ENCODE data around the gene IGF1R.

IGF1R gene

DNA sequence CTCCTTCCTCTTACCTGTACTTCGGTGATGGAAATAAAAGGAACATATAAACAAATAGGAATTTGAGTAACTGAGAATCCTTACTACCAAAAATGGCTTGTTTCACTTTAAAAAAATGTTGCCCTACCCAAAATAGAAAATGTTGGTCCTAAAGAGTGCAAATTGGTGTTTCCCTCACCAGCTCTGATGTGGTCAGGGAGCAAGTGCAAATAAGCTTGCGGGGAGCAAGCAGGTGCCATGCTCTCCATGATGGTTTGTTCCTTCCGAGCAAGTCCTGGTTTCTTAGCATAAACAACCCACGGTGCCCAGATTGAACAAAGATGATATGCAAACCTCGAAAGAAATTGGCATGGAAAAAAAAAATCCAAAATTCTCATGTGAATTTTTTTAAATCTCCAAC, 290.5 kb downstream of the IGF1R start:
- no peak overlapping the region for H3K4me3 ChIP-seq (replicated peaks; ENCODE audit: insufficient read depth, low read length)
- TF ChIP-seq, protein P1, sequence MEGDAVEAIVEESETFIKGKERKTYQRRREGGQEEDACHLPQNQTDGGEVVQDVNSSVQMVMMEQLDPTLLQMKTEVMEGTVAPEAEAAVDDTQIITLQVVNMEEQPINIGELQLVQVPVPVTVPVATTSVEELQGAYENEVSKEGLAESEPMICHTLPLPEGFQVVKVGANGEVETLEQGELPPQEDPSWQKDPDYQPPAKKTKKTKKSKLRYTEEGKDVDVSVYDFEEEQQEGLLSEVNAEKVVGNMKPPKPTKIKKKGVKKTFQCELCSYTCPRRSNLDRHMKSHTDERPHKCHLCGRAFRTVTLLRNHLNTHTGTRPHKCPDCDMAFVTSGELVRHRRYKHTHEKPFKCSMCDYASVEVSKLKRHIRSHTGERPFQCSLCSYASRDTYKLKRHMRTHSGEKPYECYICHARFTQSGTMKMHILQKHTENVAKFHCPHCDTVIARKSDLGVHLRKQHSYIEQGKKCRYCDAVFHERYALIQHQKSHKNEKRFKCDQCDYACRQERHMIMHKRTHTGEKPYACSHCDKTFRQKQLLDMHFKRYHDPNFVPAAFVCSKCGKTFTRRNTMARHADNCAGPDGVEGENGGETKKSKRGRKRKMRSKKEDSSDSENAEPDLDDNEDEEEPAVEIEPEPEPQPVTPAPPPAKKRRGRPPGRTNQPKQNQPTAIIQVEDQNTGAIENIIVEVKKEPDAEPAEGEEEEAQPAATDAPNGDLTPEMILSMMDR (IDR thresholded peaks at IDR 0.05; ENCODE audit: insufficient read depth, low read length), result no peak
- TF ChIP-seq, protein P2, sequence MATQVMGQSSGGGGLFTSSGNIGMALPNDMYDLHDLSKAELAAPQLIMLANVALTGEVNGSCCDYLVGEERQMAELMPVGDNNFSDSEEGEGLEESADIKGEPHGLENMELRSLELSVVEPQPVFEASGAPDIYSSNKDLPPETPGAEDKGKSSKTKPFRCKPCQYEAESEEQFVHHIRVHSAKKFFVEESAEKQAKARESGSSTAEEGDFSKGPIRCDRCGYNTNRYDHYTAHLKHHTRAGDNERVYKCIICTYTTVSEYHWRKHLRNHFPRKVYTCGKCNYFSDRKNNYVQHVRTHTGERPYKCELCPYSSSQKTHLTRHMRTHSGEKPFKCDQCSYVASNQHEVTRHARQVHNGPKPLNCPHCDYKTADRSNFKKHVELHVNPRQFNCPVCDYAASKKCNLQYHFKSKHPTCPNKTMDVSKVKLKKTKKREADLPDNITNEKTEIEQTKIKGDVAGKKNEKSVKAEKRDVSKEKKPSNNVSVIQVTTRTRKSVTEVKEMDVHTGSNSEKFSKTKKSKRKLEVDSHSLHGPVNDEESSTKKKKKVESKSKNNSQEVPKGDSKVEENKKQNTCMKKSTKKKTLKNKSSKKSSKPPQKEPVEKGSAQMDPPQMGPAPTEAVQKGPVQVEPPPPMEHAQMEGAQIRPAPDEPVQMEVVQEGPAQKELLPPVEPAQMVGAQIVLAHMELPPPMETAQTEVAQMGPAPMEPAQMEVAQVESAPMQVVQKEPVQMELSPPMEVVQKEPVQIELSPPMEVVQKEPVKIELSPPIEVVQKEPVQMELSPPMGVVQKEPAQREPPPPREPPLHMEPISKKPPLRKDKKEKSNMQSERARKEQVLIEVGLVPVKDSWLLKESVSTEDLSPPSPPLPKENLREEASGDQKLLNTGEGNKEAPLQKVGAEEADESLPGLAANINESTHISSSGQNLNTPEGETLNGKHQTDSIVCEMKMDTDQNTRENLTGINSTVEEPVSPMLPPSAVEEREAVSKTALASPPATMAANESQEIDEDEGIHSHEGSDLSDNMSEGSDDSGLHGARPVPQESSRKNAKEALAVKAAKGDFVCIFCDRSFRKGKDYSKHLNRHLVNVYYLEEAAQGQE (IDR thresholded peaks at IDR 0.05; ENCODE audit: insufficient replicate concordance, low read depth), result no peak
- TF ChIP-seq POLR2AphosphoS5 (IDR thresholded peaks at IDR 0.05; ENCODE audit: low read depth) (no peak), GABPA (IDR thresholded peaks at IDR 0.05; ENCODE audit: low read depth) (no peak), SPI1 (IDR thresholded peaks at IDR 0.05; ENCODE audit: borderline replicate concordance, low read depth) (no peak)
- no peak overlapping the region for H3K27ac ChIP-seq (replicated peaks)
- no peak for DNase-seq (ENCODE audit: low read depth in 1 of 2, low spot score in 1 of 2)
- H3K27me3 ChIP-seq (ENCODE audit: insufficient read depth, poor library complexity, severe bottlenecking), result no peaks in the 10 kb centered on the region

DNA sequence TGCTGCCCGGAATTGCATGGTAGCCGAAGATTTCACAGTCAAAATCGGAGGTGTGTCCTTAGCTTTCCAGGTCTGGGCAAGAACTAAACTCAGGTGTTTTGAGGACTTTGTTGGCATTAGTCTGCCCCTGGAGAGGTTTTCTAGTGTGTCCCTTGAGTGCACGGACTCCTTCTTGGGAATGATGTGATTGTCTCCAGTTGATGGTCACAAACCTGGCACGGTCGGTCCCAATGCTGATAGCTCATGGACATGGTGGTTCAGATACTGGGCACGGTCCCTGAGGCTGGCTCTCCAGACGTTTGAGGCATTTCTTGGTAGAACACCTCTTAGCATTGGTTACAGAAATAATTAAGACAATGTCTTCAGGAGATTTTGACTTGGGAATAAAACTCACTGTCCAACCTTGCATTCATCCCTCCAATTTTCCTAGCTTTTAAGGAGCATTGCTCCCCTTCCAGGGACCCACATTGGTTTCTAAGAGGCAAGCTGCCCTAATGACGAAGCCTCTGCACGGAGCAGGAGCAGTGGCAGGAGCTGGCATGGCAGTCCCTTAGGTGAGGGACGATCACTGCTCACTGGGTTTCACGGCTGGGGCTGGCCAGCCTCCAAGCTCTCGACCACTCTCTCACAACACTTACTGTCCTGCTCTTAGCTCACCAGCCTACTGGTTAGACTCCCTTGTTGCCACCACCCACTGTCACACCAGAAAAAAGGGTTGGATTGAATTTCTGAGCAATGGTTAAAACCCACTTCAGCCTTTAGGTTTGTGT, 291.2 kb downstream of the IGF1R start:
- no peaks in the 10 kb centered on the region for H3K27me3 ChIP-seq (ENCODE audit: insufficient read depth, poor library complexity, severe bottlenecking)
- no peak overlapping the region for H3K4me3 ChIP-seq (replicated peaks; ENCODE audit: insufficient read depth, low read length)
- no peak overlapping the region for H3K27ac ChIP-seq (replicated peaks)
- DNase-seq (ENCODE audit: low read depth in 1 of 2, low spot score in 1 of 2), result no peak
- TF ChIP-seq, protein P2 (IDR thresholded peaks at IDR 0.05; ENCODE audit: insufficient replicate concordance, low read depth), result no peak
- TF ChIP-seq SPI1 (IDR thresholded peaks at IDR 0.05; ENCODE audit: borderline replicate concordance, low read depth), result no peak
- TF ChIP-seq POLR2AphosphoS5 (IDR thresholded peaks at IDR 0.05; ENCODE audit: low read depth), result no peak
- TF ChIP-seq, protein P1 (IDR thresholded peaks at IDR 0.05; ENCODE audit: insufficient read depth, low read length), result no peak
- no peak for TF ChIP-seq GABPA (IDR thresholded peaks at IDR 0.05; ENCODE audit: low read depth)

DNA sequence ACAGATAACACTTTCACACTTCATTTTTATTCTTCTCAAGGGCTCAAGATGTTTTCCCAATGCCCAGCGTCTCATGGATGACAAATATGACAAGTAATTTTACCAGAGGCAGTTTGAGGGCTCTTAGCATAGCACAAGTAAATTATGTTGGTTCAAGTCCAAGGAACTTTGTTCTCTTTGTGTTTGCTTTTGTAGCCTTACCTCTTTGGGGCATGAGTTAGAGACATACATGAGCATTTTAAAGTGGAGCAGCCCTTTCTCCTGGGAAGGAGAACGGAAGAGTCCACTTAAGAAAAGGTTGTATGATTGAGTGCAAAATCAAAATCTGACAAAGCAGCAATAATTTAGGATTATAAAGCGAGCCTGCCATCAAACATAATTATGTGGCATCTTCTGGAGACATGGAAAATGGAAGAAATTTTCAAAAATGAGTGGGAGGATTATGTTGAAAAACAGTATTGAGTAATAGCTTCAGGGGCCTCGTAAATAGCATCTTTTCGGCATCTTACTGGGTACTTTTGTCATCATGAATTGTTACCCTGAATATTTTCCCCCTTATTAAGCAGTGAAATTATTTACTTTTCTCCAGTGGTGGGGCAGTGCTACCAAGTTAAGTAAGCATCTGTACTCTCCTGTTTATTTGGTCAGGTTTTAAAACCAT, 293.4 kb downstream of the IGF1R start:
- TF ChIP-seq GABPA (IDR thresholded peaks at IDR 0.05; ENCODE audit: low read depth) (no peak), POLR2AphosphoS5 (IDR thresholded peaks at IDR 0.05; ENCODE audit: low read depth) (no peak), SPI1 (IDR thresholded peaks at IDR 0.05; ENCODE audit: borderline replicate concordance, low read depth) (no peak)
- TF ChIP-seq, protein P2 (IDR thresholded peaks at IDR 0.05; ENCODE audit: insufficient replicate concordance, low read depth), result no peak
- TF ChIP-seq, protein P1 (IDR thresholded peaks at IDR 0.05; ENCODE audit: insufficient read depth, low read length), result no peak
- DNase-seq (ENCODE audit: low read depth in 1 of 2, low spot score in 1 of 2), result no peak
- Histone ChIP-seq H3K4me3 (replicated peaks; ENCODE audit: insufficient read depth, low read length) (no peak overlapping the region), H3K27ac (replicated peaks) (no peak overlapping the region), H3K27me3 (ENCODE audit: insufficient read depth, poor library complexity, severe bottlenecking) (no peaks in the 10 kb centered on the region)
